HepG2 (cell line): ENCODE results near the gene KIAA1958. TPM values are rescaled to one million over a fixed set of nuclear protein-coding genes. Genes with fewer than 3 reads are reported as not detected.

ENCODE experiments used
- ATF3 ChIP-seq: sonication (generic); formaldehyde crosslinking; IDR thresholded peaks from 2 replicates; pipeline ENCODE4 v1.4.0; 2020; ENCODE audit warnings: missing genetic modification reagents
- CEBPG ChIP-seq: IDR thresholded peaks from 2 replicates; pipeline ENCODE4 v1.6.1; 2016
- CHCHD3 ChIP-seq: sonication (generic); formaldehyde crosslinking; IDR thresholded peaks from 2 replicates; pipeline ENCODE4 v1.8.0; 2022; ENCODE audit warnings: mild to moderate bottlenecking, missing genetic modification reagents, moderate library complexity
- FIP1L1 ChIP-seq: fragments of 200-400 bp; formaldehyde crosslinking; IDR thresholded peaks from 2 replicates; pipeline ENCODE4 v1.6.1; 2018; ENCODE audit warnings: low read depth, mild to moderate bottlenecking, low read length, moderate library complexity, borderline replicate concordance; ENCODE audit not compliant: insufficient read depth
- FOXK1 ChIP-seq: sonication (generic); formaldehyde crosslinking; IDR thresholded peaks from 2 replicates; pipeline ENCODE4 v1.4.0; 2020; ENCODE audit warnings: low read depth, missing genetic modification reagents, borderline replicate concordance
- GPN1 ChIP-seq: sonication (generic); formaldehyde crosslinking; IDR thresholded peaks from 2 replicates; pipeline ENCODE4 v1.5.1; 2020; ENCODE audit warnings: missing genetic modification reagents, borderline replicate concordance
- HMG20A ChIP-seq: IDR thresholded peaks from 2 replicates; pipeline ENCODE4 v1.6.1; 2016; ENCODE audit warnings: borderline replicate concordance
- MIXL1 ChIP-seq: IDR thresholded peaks from 2 replicates; pipeline ENCODE4 v1.6.1; 2016
- PITX1 ChIP-seq: sonication (generic); formaldehyde crosslinking; IDR thresholded peaks from 2 replicates; pipeline ENCODE4 v1.5.1; 2020; ENCODE audit warnings: mild to moderate bottlenecking, missing genetic modification reagents
- SALL1 ChIP-seq: sonication (generic); formaldehyde crosslinking; IDR thresholded peaks from 2 replicates; pipeline ENCODE4 v1.8.0; 2022; ENCODE audit warnings: mild to moderate bottlenecking, missing genetic modification reagents
- SCMH1 ChIP-seq: sonication (generic); formaldehyde crosslinking; IDR thresholded peaks from 2 replicates; pipeline ENCODE4 v1.9.0; 2021; ENCODE audit warnings: missing genetic modification reagents, mild to moderate bottlenecking, borderline replicate concordance
- SNAI1 ChIP-seq: sonication (generic); formaldehyde crosslinking; IDR thresholded peaks from 2 replicates; pipeline ENCODE4 v1.5.0; 2020; ENCODE audit warnings: mild to moderate bottlenecking, missing genetic modification reagents, borderline replicate concordance
- SNAPC2 ChIP-seq: sonication (generic); formaldehyde crosslinking; IDR thresholded peaks from 2 replicates; pipeline ENCODE4 v1.8.1; 2022; ENCODE audit warnings: mild to moderate bottlenecking, missing genetic modification reagents
- SRY ChIP-seq: sonication (generic); formaldehyde crosslinking; IDR thresholded peaks from 2 replicates; pipeline ENCODE4 v1.8.0; 2022; ENCODE audit warnings: mild to moderate bottlenecking, missing genetic modification reagents
- TCF12 ChIP-seq, 2 experiments: fragments of 450-650 bp in 1 of 2; sonication (generic) in 1 of 2; formaldehyde crosslinking in 1 of 2; IDR thresholded peaks; 2 replicates each; pipeline versions ENCODE4 v1.6.1 to v1.8.0; 2017 to 2022; ENCODE audit warnings: antibody characterized with exemption in 1 of 2, mild to moderate bottlenecking in 1 of 2, missing genetic modification reagents in 1 of 2, moderate library complexity in 1 of 2
- WIZ ChIP-seq: sonication (generic); formaldehyde crosslinking; IDR thresholded peaks from 2 replicates; pipeline ENCODE4 v1.5.1; 2020; ENCODE audit warnings: mild to moderate bottlenecking, missing genetic modification reagents
- ZNF160 ChIP-seq: sonication (generic); formaldehyde crosslinking; IDR thresholded peaks from 2 replicates; pipeline ENCODE4 v1.8.0; 2022; ENCODE audit warnings: mild to moderate bottlenecking, inconsistent platforms, missing genetic modification reagents
- ZNF225 ChIP-seq: sonication (generic); formaldehyde crosslinking; IDR thresholded peaks from 2 replicates; pipeline ENCODE4 v1.4.0; 2020; ENCODE audit warnings: mild to moderate bottlenecking, missing genetic modification reagents
- ZNF24 ChIP-seq: fragments of 450-650 bp; IDR thresholded peaks from 2 replicates; pipeline ENCODE4 v1.6.1; 2017; ENCODE audit warnings: antibody characterized with exemption, mild to moderate bottlenecking
- ZNF256 ChIP-seq: sonication (generic); formaldehyde crosslinking; conservative IDR thresholded peaks from 2 replicates; pipeline ENCODE4 v1.4.0; 2020; ENCODE audit warnings: missing genetic modification reagents
- ZNF382 ChIP-seq: sonication (generic); formaldehyde crosslinking; IDR thresholded peaks from 2 replicates; pipeline ENCODE4 v1.5.0; 2020; ENCODE audit warnings: missing genetic modification reagents, mild to moderate bottlenecking, borderline replicate concordance
- polyA plus RNA-seq, 8 experiments: library from polyadenylated mRNA; depleted of rRNA in 3 of 8; stranded (reverse) in 7 of 8; unstranded in 1 of 8; fragments of >200 nt; fragmentation: Illumina TruSeq in 4 of 8; extraction: Trizol in 4 of 8; gene quantifications; 2 replicates each; pipeline versions ENCODE4 v1.2.1 to v1.2.3, GENCODE V29; 2011 to 2016; ENCODE audit warnings: low read depth in 4 of 8, missing spikeins in 1 of 8, mixed read lengths in 1 of 8; ENCODE audit not compliant: insufficient read depth in 1 of 8
- total RNA-seq, 5 experiments: library from RNA; depleted of rRNA; stranded (reverse); fragments of >200 nt; fragmentation: Illumina TruSeq; extraction: Trizol; gene quantifications; 2 replicates each; pipeline ENCODE4 v1.2.3, GENCODE V29; 2016; ENCODE audit warnings: low read depth in 1 of 5
- TF ChIP-seq, protein P1 (sequence below): sonication (generic); formaldehyde crosslinking; IDR thresholded peaks from 2 replicates; pipeline ENCODE4 v1.4.0; 2020; ENCODE audit warnings: missing genetic modification reagents, borderline replicate concordance
- TF ChIP-seq, protein P2 (sequence below): sonication (generic); formaldehyde crosslinking; IDR thresholded peaks from 2 replicates; pipeline ENCODE4 v1.5.1; 2020; ENCODE audit warnings: mild to moderate bottlenecking, missing genetic modification reagents, borderline replicate concordance
- TF ChIP-seq, protein P3 (sequence below): sonication (generic); formaldehyde crosslinking; IDR thresholded peaks from 2 replicates; pipeline ENCODE4 v1.5.0; 2020; ENCODE audit warnings: mild to moderate bottlenecking, low read depth, missing genetic modification reagents, borderline replicate concordance

The KIAA1958 gene
- total and polyA plus RNA-seq, 2 of the 13 experiments (the other 11 are each of a cell fraction or from before 2014, with no cell fraction given): 8.5 to 10.3 TPM

- no peak for TF ChIP-seq ZNF256
- TF ChIP-seq TCF12 (IDR thresholded peaks at IDR 0.05): no peak
- TF ChIP-seq TCF12 (CRISPR knock-in tag; IDR thresholded peaks at IDR 0.05): no peak
- no peak for TF ChIP-seq ZNF160 (CRISPR knock-in tag)
- TF ChIP-seq, protein P1, sequence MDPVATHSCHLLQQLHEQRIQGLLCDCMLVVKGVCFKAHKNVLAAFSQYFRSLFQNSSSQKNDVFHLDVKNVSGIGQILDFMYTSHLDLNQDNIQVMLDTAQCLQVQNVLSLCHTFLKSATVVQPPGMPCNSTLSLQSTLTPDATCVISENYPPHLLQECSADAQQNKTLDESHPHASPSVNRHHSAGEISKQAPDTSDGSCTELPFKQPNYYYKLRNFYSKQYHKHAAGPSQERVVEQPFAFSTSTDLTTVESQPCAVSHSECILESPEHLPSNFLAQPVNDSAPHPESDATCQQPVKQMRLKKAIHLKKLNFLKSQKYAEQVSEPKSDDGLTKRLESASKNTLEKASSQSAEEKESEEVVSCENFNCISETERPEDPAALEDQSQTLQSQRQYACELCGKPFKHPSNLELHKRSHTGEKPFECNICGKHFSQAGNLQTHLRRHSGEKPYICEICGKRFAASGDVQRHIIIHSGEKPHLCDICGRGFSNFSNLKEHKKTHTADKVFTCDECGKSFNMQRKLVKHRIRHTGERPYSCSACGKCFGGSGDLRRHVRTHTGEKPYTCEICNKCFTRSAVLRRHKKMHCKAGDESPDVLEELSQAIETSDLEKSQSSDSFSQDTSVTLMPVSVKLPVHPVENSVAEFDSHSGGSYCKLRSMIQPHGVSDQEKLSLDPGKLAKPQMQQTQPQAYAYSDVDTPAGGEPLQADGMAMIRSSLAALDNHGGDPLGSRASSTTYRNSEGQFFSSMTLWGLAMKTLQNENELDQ (CRISPR knock-in tag): no peak
- no peak for TF ChIP-seq SRY
- peak; percentile 72 for TF ChIP-seq CEBPG (CRISPR knock-in tag)
- no peak for TF ChIP-seq FOXK1 (CRISPR knock-in tag)
- TF ChIP-seq CHCHD3: no peak
- no peak for TF ChIP-seq MIXL1 (CRISPR knock-in tag)
- TF ChIP-seq SNAPC2 (CRISPR knock-in tag): peak; percentile 34; the same call in 1 of the 2 replicates
- TF ChIP-seq, protein P2, sequence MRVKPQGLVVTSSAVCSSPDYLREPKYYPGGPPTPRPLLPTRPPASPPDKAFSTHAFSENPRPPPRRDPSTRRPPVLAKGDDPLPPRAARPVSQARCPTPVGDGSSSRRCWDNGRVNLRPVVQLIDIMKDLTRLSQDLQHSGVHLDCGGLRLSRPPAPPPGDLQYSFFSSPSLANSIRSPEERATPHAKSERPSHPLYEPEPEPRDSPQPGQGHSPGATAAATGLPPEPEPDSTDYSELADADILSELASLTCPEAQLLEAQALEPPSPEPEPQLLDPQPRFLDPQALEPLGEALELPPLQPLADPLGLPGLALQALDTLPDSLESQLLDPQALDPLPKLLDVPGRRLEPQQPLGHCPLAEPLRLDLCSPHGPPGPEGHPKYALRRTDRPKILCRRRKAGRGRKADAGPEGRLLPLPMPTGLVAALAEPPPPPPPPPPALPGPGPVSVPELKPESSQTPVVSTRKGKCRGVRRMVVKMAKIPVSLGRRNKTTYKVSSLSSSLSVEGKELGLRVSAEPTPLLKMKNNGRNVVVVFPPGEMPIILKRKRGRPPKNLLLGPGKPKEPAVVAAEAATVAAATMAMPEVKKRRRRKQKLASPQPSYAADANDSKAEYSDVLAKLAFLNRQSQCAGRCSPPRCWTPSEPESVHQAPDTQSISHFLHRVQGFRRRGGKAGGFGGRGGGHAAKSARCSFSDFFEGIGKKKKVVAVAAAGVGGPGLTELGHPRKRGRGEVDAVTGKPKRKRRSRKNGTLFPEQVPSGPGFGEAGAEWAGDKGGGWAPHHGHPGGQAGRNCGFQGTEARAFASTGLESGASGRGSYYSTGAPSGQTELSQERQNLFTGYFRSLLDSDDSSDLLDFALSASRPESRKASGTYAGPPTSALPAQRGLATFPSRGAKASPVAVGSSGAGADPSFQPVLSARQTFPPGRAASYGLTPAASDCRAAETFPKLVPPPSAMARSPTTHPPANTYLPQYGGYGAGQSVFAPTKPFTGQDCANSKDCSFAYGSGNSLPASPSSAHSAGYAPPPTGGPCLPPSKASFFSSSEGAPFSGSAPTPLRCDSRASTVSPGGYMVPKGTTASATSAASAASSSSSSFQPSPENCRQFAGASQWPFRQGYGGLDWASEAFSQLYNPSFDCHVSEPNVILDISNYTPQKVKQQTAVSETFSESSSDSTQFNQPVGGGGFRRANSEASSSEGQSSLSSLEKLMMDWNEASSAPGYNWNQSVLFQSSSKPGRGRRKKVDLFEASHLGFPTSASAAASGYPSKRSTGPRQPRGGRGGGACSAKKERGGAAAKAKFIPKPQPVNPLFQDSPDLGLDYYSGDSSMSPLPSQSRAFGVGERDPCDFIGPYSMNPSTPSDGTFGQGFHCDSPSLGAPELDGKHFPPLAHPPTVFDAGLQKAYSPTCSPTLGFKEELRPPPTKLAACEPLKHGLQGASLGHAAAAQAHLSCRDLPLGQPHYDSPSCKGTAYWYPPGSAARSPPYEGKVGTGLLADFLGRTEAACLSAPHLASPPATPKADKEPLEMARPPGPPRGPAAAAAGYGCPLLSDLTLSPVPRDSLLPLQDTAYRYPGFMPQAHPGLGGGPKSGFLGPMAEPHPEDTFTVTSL (CRISPR knock-in tag): 0 out of 2 replicates have a peak, but pooled peaks have one; percentile 35
- TF ChIP-seq ATF3 (CRISPR knock-in tag): no peak
- no peak for TF ChIP-seq HMG20A
- TF ChIP-seq, protein P3, sequence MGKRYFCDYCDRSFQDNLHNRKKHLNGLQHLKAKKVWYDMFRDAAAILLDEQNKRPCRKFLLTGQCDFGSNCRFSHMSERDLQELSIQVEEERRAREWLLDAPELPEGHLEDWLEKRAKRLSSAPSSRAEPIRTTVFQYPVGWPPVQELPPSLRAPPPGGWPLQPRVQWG (CRISPR knock-in tag): no peak
- no peak for TF ChIP-seq SALL1
- no peak for TF ChIP-seq SNAI1 (CRISPR knock-in tag)
- TF ChIP-seq FIP1L1: no peak
- TF ChIP-seq ZNF225: no peak
- TF ChIP-seq ZNF24: no peak
- TF ChIP-seq ZNF382: no peak
- TF ChIP-seq GPN1 (CRISPR knock-in tag): no peak
- no peak for TF ChIP-seq WIZ
- no peak for TF ChIP-seq PITX1 (CRISPR knock-in tag)
- TF ChIP-seq SCMH1 (CRISPR knock-in tag): no peak
Observed at GRCh38 chr9:112495614-112496013, 9.0 kb downstream of the KIAA1958 start (continued).
